ENCODE data around the gene ZNF578. TPM values are rescaled to one million over a fixed set of nuclear protein-coding genes. Genes with fewer than 3 reads are reported as not detected.

Gene ZNF578
- total RNA-seq: not detected

DNA sequence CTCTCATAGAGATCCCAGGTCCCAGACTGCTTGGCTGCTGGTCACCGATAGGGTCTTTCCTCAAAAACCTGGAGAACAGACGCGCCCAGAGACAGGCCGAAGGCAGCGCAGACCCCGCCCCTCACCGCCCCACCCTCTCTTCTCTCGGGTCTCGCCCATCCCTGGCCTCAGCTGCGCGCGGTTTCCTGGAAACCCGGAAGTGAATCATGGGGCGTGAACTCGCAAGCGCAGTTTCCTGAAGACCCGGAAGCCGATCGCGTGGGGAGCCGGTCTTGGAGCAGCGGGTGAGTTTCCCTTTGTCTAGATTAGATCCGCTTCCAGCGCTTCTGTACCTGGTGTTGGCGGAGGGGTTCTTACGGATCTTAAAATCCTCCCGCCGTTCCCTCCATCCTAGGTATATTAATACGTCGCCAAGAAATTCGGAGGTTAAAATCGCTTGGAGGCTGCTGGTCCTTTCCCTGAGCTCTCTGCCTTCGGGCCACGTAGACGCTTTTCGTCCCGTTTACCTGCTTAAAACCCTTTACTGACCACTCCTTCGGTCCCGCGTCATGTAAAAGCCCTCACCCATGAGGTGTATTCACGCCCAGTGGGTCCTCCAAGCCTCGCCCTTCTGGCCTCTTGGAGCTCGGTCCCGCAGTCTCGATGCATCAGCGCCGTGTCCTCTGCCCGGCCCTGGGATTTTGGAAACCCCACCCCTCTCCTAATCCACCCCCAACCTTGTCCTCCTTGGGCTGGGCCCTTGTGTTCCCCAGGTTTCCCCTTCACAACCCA lies at the start of gene ZNF578:
TSS of gene ZNF578 (plus strand) at position 230 of the 771 bp plus-strand sequence. CDS start 48,293 bp downstream, outside the sequence.
- no peaks in the 10 kb centered on the region for H3K27me3 ChIP-seq
- peaks cover 0 to 3% of the 10 kb centered on the region in 2 donors for H3K4me1 ChIP-seq
- DNase-seq (ENCODE audit: low spot score in 2 of 2): peak in 1 of 2 donors; percentile 80
- H3K4me3 ChIP-seq: peak within 1 kb of the TSS; percentile 63 to 75
- peaks cover 44 to 68% of the 10 kb centered on the region in 2 donors for H3K9me3 ChIP-seq
- intact Hi-C loops (cut with DNase I): loop anchor here (2.0 kb wide), 1 partner anchor 73 kb away; the partner anchor contains the start of gene ZNF808
- H3K27ac ChIP-seq: no peak within 1 kb of the TSS
- H3K36me3 ChIP-seq: peaks cover 17 to 22% of the 10 kb centered on the region in 2 donors
- no peak for TF ChIP-seq CTCF (IDR thresholded peaks at IDR 0.05)

DNA sequence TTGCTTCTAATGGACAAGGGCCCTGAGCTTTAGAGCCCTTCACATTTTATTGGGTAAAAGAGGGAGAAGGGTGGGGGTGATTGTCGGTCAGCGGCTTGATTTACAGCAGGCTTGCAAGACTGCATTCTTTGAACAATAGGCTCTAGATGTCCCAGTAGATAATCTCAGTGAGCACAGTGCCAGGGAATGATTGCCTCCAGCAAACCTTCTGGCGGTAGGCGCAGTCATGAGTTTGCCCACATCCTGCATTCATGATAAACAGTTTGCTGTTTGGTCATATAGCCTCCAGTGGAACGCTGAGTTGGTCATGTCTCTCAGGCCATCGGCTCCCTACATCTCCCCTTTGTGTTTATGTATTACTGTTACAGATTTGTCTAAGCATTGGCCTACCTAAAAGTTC lies 43.1 kb upstream of the ZNF578 start:
- DNase-seq (ENCODE audit: low spot score in 2 of 2): no peak
- Histone ChIP-seq H3K27ac (no peak overlapping the region), H3K4me3 (no peak overlapping the region), H3K27me3 (no peaks in the 10 kb centered on the region), H3K36me3 (peaks cover 79 to 91% of the 10 kb centered on the region in 2 donors), H3K9me3 (peaks cover 74 to 99% of the 10 kb centered on the region in 2 donors), H3K4me1 (no peaks in the 10 kb centered on the region)
- TF ChIP-seq CTCF (IDR thresholded peaks at IDR 0.05): no peak
- intact Hi-C loops (cut with DNase I): no loop called here

- Histone ChIP-seq H3K9me3 (peaks cover 91 to 100% of the 10 kb centered on the region in 2 donors), H3K36me3 (peaks cover 25 to 36% of the 10 kb centered on the region in 2 donors), H3K4me1 (no peaks in the 10 kb centered on the region), H3K27ac (no peak overlapping the region), H3K4me3 (no peak overlapping the region), H3K27me3 (no peaks in the 10 kb centered on the region)
- DNase-seq (ENCODE audit: low spot score in 2 of 2): no peak
- TF ChIP-seq CTCF (IDR thresholded peaks at IDR 0.05): no peak
- intact Hi-C loops (cut with DNase I): no loop called here
Observed at GRCh38 chr19:52415711-52416110, 37.6 kb upstream of the ZNF578 start.

- Histone ChIP-seq H3K4me1 (no peaks in the 10 kb centered on the region), H3K27me3 (no peaks in the 10 kb centered on the region), H3K27ac (no peak within 1 kb of the TSS), H3K36me3 (peaks cover 0 to 13% of the 10 kb centered on the region in 2 donors), H3K4me3 (no peak within 1 kb of the TSS), H3K9me3 (peaks cover 30 to 81% of the 10 kb centered on the region in 2 donors)
- no peak for DNase-seq (ENCODE audit: low spot score in 2 of 2)
- no peak for TF ChIP-seq CTCF (IDR thresholded peaks at IDR 0.05)
- intact Hi-C loops (cut with DNase I): no loop called here
Observed at GRCh38 chr19:52428937-52429336, 24.4 kb upstream of the ZNF578 start, which contains the start of gene ZNF534. ZNF534 (plus strand) TSS chr19:52429148; CDS start chr19:52431475, 2,327 bp downstream.

- intact Hi-C loops (cut with DNase I): no loop called here
- H3K27me3 ChIP-seq: no peaks in the 10 kb centered on the region
- no peak overlapping the region for H3K27ac ChIP-seq
- no peak for TF ChIP-seq CTCF (IDR thresholded peaks at IDR 0.05)
- no peak overlapping the region for H3K4me3 ChIP-seq
- no peaks in the 10 kb centered on the region for H3K4me1 ChIP-seq
- peaks cover 0 to 13% of the 10 kb centered on the region in 2 donors for H3K36me3 ChIP-seq
- no peak for DNase-seq (ENCODE audit: low spot score in 2 of 2)
- peaks cover 23 to 80% of the 10 kb centered on the region in 2 donors for H3K9me3 ChIP-seq
Observed at GRCh38 chr19:52442179-52442578, 11.2 kb upstream of the ZNF578 start.

Data from ascending aorta (tissue), 2 donors.